H1 (cell line): ENCODE measurements around the gene TMBIM4. TPM values are rescaled to one million over a fixed set of nuclear protein-coding genes. Genes with fewer than 3 reads are reported as not detected.

Experiments
- CTCF ChIA-PET: fragments of 300-600 bp; sonication (Branson Sonifier 250); formaldehyde crosslinking; loops from one replicate; lab custom pipeline; 2021; ENCODE audit not compliant: partially characterized antibody; lab: Charles Lee
- POLR2A ChIA-PET: fragments of 300-600 bp; sonication (Branson Sonifier 250); formaldehyde crosslinking; loops from one replicate; lab custom pipeline; 2021; ENCODE audit warnings: inconsistent platforms; ENCODE audit not compliant: partially characterized antibody; lab: Charles Lee
- DNase-seq, 2 experiments: peaks; one replicate each; pipeline versions ENCODE4 v3.0.0 to v3.0.0-alpha.2; 2010 to 2022; ENCODE audit warnings: low spot score in 2 of 2, low read depth in 1 of 2, mixed read lengths in 1 of 2
- FAIRE-seq: peaks from 2 replicates; lab custom pipeline; 2011; peaks lifted over from hg19 to GRCh38; lab: Jason Lieb, UNC
- H2AFZ ChIP-seq: 2 replicates; pipeline ENCODE4 v1.8.1; 2012; ENCODE audit warnings: low read length, inconsistent platforms
- H2AK5ac ChIP-seq: 2 replicates; pipeline ENCODE4 v1.6.1; 2013; ENCODE audit warnings: low read depth, low read length
- H2BK120ac ChIP-seq: replicated peaks from 2 replicates; pipeline ENCODE3; 2013; ENCODE audit warnings: low read depth, low read length, inconsistent platforms
- H2BK12ac ChIP-seq: 2 replicates; pipeline ENCODE4 v1.6.1; 2013; ENCODE audit warnings: low read depth, low read length
- H2BK15ac ChIP-seq: 2 replicates; pipeline ENCODE4 v1.6.1; 2013; ENCODE audit warnings: low read length
- H2BK20ac ChIP-seq: 2 replicates; pipeline ENCODE4 v1.6.1; 2013; ENCODE audit warnings: low read length
- H2BK5ac ChIP-seq: 2 replicates; pipeline ENCODE4 v1.6.1; 2013; ENCODE audit warnings: low read depth, low read length
- H3K14ac ChIP-seq: 2 replicates; pipeline ENCODE4 v1.6.1; 2013; ENCODE audit warnings: inconsistent platforms; ENCODE audit not compliant: insufficient read length
- H3K18ac ChIP-seq: 2 replicates; pipeline ENCODE4 v1.6.1; 2013; ENCODE audit warnings: low read length; ENCODE audit errors: extremely low read depth
- H3K23ac ChIP-seq: 2 replicates; pipeline ENCODE4 v1.6.1; 2013; ENCODE audit warnings: inconsistent platforms; ENCODE audit not compliant: insufficient read length
- H3K23me2 ChIP-seq: 2 replicates; pipeline ENCODE4 v1.6.1; 2013; ENCODE audit warnings: low read depth, low read length
- H3K27ac ChIP-seq: 2 replicates; pipeline ENCODE4 v1.6.1; 2011; ENCODE audit warnings: low read depth, low read length, inconsistent platforms
- H3K27me3 ChIP-seq, 4 experiments: replicated peaks in 1 of 4; 1 replicate in 1 of 4; 2 replicates in 3 of 4; pipeline versions ENCODE4 v1.6.1 to v1.8.1; 2011 to 2013; ENCODE audit warnings: low read length in 3 of 4, mild to moderate bottlenecking in 3 of 4, inconsistent platforms in 2 of 4, mixed read lengths in 2 of 4, moderate library complexity in 1 of 4; ENCODE audit not compliant: control insufficient read depth in 3 of 4, insufficient read depth in 3 of 4; ENCODE audit errors: extremely low read depth in 1 of 4
- H3K36me3 ChIP-seq, 4 experiments: 2 replicates each; pipeline versions ENCODE4 v1.6.1 to v1.8.1; 2011 to 2013; ENCODE audit warnings: mild to moderate bottlenecking in 4 of 4, low read length in 3 of 4, moderate library complexity in 2 of 4, control low read depth in 1 of 4, inconsistent platforms in 1 of 4; ENCODE audit not compliant: insufficient read depth in 4 of 4, control insufficient read depth in 2 of 4
- H3K4ac ChIP-seq: replicated peaks from 2 replicates; pipeline ENCODE3; 2013; ENCODE audit warnings: low read length, low read depth, mixed read lengths, inconsistent platforms; ENCODE audit not compliant: insufficient read length
- H3K4me1 ChIP-seq, 4 experiments: replicated peaks in 1 of 4; 1 replicate in 1 of 4; 2 replicates in 3 of 4; pipeline versions ENCODE4 v1.6.1 to v1.8.1; 2011 to 2013; ENCODE audit warnings: low read length in 3 of 4, inconsistent platforms in 2 of 4, mixed read lengths in 1 of 4; ENCODE audit not compliant: insufficient read depth in 4 of 4, control insufficient read depth in 3 of 4
- H3K4me2 ChIP-seq, 2 experiments: 2 replicates each; pipeline versions ENCODE4 v1.6.1 to v1.8.1; 2011 to 2013; ENCODE audit warnings: low read depth in 2 of 2, low read length in 2 of 2, control low read depth in 1 of 2, inconsistent platforms in 1 of 2, mild to moderate bottlenecking in 1 of 2; ENCODE audit not compliant: insufficient read depth in 1 of 2
- H3K4me3 ChIP-seq, 4 experiments: fragments of 200-600, 300-600 bp in 1 of 4; sonication (generic), shearing (Covaris generic), sonication (Bioruptor Twin) in 1 of 4; 2 replicates each; pipeline versions ENCODE4 v1.5.1 to v1.8.1; 2011 to 2016; ENCODE audit warnings: low read length in 4 of 4, low read depth in 3 of 4, control low read depth in 2 of 4, inconsistent platforms in 2 of 4, mild to moderate bottlenecking in 2 of 4, mixed read lengths in 1 of 4, moderate library complexity in 1 of 4; ENCODE audit not compliant: insufficient read depth in 2 of 4; ENCODE audit errors: extremely low read depth in 1 of 4
- H3K56ac ChIP-seq: replicated peaks from 2 replicates; pipeline ENCODE3; 2013; ENCODE audit warnings: low read depth, mild to moderate bottlenecking, mixed read lengths, low read length, inconsistent platforms; ENCODE audit not compliant: insufficient read length
- H3K79me1 ChIP-seq: 2 replicates; pipeline ENCODE4 v1.6.1; 2013; ENCODE audit warnings: low read depth, low read length, control low read depth
- H3K79me2 ChIP-seq, 2 experiments: 2 replicates each; pipeline versions ENCODE4 v1.6.1 to v1.8.1; 2012 to 2013; ENCODE audit warnings: low read length in 2 of 2, mild to moderate bottlenecking in 2 of 2, inconsistent platforms in 1 of 2; ENCODE audit not compliant: insufficient read depth in 2 of 2, control insufficient read depth in 1 of 2
- H3K9ac ChIP-seq, 4 experiments: replicated peaks in 1 of 4; 1 replicate in 1 of 4; 2 replicates in 3 of 4; pipeline versions ENCODE4 v1.6.1 to v1.8.1; 2011 to 2013; ENCODE audit warnings: low read depth in 3 of 4, low read length in 3 of 4, control low read depth in 2 of 4, mild to moderate bottlenecking in 2 of 4, moderate library complexity in 2 of 4, inconsistent platforms in 1 of 4; ENCODE audit errors: extremely low read depth in 1 of 4
- H3K9me3 ChIP-seq, 2 experiments: 2 replicates each; pipeline versions ENCODE4 v1.6.1 to v1.8.1; 2012 to 2013; ENCODE audit warnings: mild to moderate bottlenecking in 2 of 2, moderate library complexity in 2 of 2, control low read depth in 1 of 2, inconsistent platforms in 1 of 2, low read depth in 1 of 2, low read length in 1 of 2, mixed read lengths in 1 of 2; ENCODE audit not compliant: insufficient read depth in 2 of 2
- H4K20me1 ChIP-seq, 2 experiments: replicated peaks in 1 of 2; 2 replicates each; pipeline versions ENCODE3 to v1.8.1; 2011 to 2013; ENCODE audit warnings: inconsistent platforms in 2 of 2, low read length in 2 of 2, mild to moderate bottlenecking in 1 of 2; ENCODE audit not compliant: insufficient read depth in 2 of 2, control insufficient read depth in 1 of 2
- H4K5ac ChIP-seq: 2 replicates; pipeline ENCODE4 v1.6.1; 2013; ENCODE audit warnings: low read length, low read depth, mixed read lengths, inconsistent platforms; ENCODE audit not compliant: insufficient read length
- H4K8ac ChIP-seq: 2 replicates; pipeline ENCODE4 v1.8.0; 2013; ENCODE audit warnings: mild to moderate bottlenecking, moderate library complexity, low read length, inconsistent platforms; ENCODE audit not compliant: insufficient read depth; ENCODE audit errors: extremely low read depth
- H4K91ac ChIP-seq: replicated peaks from 2 replicates; pipeline ENCODE3; 2013; ENCODE audit warnings: low read length, mixed read lengths, inconsistent platforms; ENCODE audit not compliant: insufficient read length
- ASH2L ChIP-seq: fragments of 200-600, 300-600 bp; sonication (generic); IDR thresholded peaks from one replicate; pipeline ENCODE4 v1.7.1; 2017; ENCODE audit warnings: low read length
- MAFK ChIP-seq: IDR thresholded peaks from 2 replicates; pipeline ENCODE4 v1.6.1; 2012; ENCODE audit warnings: low read depth, mild to moderate bottlenecking, improper control_type of control experiment, low read length
- YY1 ChIP-seq: IDR thresholded peaks from 2 replicates; pipeline ENCODE4 v1.6.1; 2011; ENCODE audit warnings: low read depth, mild to moderate bottlenecking, low read length
- WGBS, 2 experiments: shearing (Covaris generic) in 1 of 2; methylation state at CpG; one replicate each; pipeline versions ENCODE4 v1.1.6 to v1.1.7; 2013 to 2015; ENCODE audit warnings: low lambda C conversion rate in 2 of 2, mixed read lengths in 2 of 2, inconsistent platforms in 1 of 2, low coverage in 1 of 2, missing lambda C conversion rate in 1 of 2; ENCODE audit not compliant: insufficient replicate concordance in 2 of 2, insufficient coverage in 1 of 2, insufficient read length in 1 of 2; ENCODE audit errors: extremely low coverage in 1 of 2, missing lambda C conversion rate in 1 of 2; 5-methylcytosine and 5-hydroxymethylcytosine counted together
- polyA plus RNA-seq, 7 experiments: library from polyadenylated mRNA; depleted of rRNA in 3 of 7; stranded (reverse) in 5 of 7; unstranded in 2 of 7; fragments of >200 nt in 5 of 7; fragments of 200-250 nt in 2 of 7; gene quantifications; 1 replicate in 5 of 7; 2 replicates in 1 of 7; 4 replicates in 1 of 7; pipeline versions ENCODE4 v1.2.1 to v1.2.3, GENCODE V29; 2011 to 2013; ENCODE audit warnings: missing spikeins in 2 of 7, mixed read lengths in 2 of 7
- total RNA-seq: library from RNA; stranded (reverse); fragmentation: NEBNext Ultra II Directional; extraction: Animal tissue kit (Norgen Biotek cat#: 25700); gene quantifications from 2 replicates; pipeline ENCODE4 v1.2.1, GENCODE V29; 2021

TMBIM4 gene
- total and polyA plus RNA-seq, 2 of the 8 experiments (the other 6 are each of a cell fraction or from before 2014, with no cell fraction given) = 12.8 to 46.6 TPM

DNA sequence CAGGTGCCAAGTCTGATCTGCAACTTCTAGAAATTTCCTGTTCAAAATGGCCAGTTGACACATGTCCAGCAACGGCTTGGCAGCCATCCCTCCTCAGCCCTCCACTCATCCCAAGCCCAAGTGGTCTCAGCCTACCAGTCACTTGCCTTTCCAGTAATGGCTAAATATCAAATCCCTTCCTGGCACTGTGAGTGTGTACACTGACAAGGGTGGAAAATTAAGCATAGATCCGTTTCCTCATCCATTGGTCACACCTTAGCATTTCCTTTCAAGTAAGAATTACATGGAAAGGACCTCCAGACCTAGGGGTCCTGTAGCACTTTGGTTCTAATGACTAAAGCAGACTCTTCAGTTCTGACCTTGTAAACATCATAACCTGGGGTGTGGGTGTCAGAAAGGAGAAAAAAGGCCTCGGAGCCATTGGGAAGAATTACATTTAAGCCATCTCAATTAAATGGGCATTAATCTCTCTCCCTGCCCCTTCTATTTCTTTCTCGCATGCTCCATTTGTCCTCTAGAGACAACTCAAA, 54.7 kb downstream of the TMBIM4 start:
- Histone ChIP-seq H4K5ac (no peak overlapping the region), H3K27ac (no peak overlapping the region), H3K79me1 (no peaks in the 10 kb centered on the region), H2BK20ac (no peak overlapping the region), H4K20me1 (peaks cover 0 to under 1% of the 10 kb centered on the region in 2 experiments), H3K4me2 (no peak overlapping the region), H2BK12ac (no peak overlapping the region), H3K9ac (no peak overlapping the region), H2AK5ac (no peak overlapping the region), H3K23me2 (no peaks in the 10 kb centered on the region), H2BK5ac (no peak overlapping the region), H2BK15ac (no peak overlapping the region), H3K14ac (no peak overlapping the region), H3K23ac (no peak overlapping the region), H3K79me2 (no peaks in the 10 kb centered on the region), H3K9me3 (no peaks in the 10 kb centered on the region), H4K91ac (no peak overlapping the region), H3K36me3 (no peaks in the 10 kb centered on the region), H2BK120ac (no peak overlapping the region), H4K8ac (no peak overlapping the region), H3K4me3 (no peak overlapping the region), H2AFZ (no peak overlapping the region), H3K4me1 (no peaks in the 10 kb centered on the region), H3K27me3 (peaks cover 0 to 1% (median 0%) of the 10 kb centered on the region in 4 experiments; a peak in 1 of 7 replicates), H3K18ac (no peak overlapping the region), H3K4ac (no peak overlapping the region), H3K56ac (no peak overlapping the region)
- WGBS, 2 experiments = 87% methylated on average over 3 of the region's 4 CpGs; no CpG with 5 or more reads in 1 of the 2 experiments
- FAIRE-seq (no peak), DNase-seq (no peak)
- ChIA-PET CTCF (interaction anchor here (0.6 to 6.0 kb wide), 3 partner anchors 9 to 1124 kb away, joined by 3 to 41 read pairs (median 3); no protein-coding TSS in a partner anchor), POLR2A (interaction anchor here (0.6 kb wide), 1 partner anchor 16 kb away, joined by 3 read pairs; the partner anchor contains the start of gene LLPH)
- TF ChIP-seq MAFK = no peak
- no peak for TF ChIP-seq YY1
- TF ChIP-seq ASH2L = no peak
